T47D (cell line): ENCODE measurements around the gene SEMA6A.
A peak's percentile ranks its signal among the peaks of the same experiment; 100 is the strongest.
"Not testable (repeated sequence)": the region's sequence is repeated elsewhere in the genome, so short reads cannot be mapped to it uniquely, and the experiment has no call there.

Experiments used
- DNase-seq, 2 experiments: peaks; one replicate each; pipeline versions ENCODE4 v3.0.0 to v3.0.0-alpha.2; 2011 to 2012; ENCODE audit warnings: low read depth in 1 of 2, low spot score in 1 of 2
- JUND ChIP-seq: IDR thresholded peaks from 2 replicates; pipeline ENCODE4 v1.6.1; 2012; ENCODE audit warnings: low read depth
- in situ Hi-C: cut with HindIII; loops from 2 replicates; pipeline ENCODE4 v1.10.0; 2016; ENCODE audit warnings: low sequenced_read_pairs, low pct_unique_long_range_greater_than_20kb

Gene SEMA6A

GRCh38 chr5:116557669-116558271 lies 16.9 kb downstream of the SEMA6A start:
- DNase-seq = peak; percentile 9 to 54
- TF ChIP-seq JUND = no peak
- in situ Hi-C loops = no loop called here

DNA sequence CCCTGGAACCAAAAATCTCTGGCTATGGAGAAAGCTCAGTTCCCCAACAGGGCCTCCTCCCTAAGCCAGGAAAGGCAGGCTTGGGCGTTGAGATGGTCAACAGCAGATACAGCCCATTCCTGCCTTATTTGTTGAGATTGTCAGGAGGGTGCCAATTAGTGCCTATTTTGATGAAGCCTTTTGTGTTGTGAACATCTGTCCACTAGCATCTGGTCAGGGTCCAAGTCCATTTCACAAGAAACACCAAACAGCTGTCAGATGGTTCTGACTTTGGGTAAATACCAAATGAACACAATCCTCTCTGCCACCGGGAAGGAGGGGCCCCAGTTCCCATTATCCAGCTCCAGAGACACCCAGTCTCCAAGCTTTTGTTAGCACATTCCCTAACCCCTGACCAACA lies 19.9 kb downstream of the SEMA6A start:
- in situ Hi-C loops = no loop called here
- DNase-seq = no peak
- no peak for TF ChIP-seq JUND

DNA sequence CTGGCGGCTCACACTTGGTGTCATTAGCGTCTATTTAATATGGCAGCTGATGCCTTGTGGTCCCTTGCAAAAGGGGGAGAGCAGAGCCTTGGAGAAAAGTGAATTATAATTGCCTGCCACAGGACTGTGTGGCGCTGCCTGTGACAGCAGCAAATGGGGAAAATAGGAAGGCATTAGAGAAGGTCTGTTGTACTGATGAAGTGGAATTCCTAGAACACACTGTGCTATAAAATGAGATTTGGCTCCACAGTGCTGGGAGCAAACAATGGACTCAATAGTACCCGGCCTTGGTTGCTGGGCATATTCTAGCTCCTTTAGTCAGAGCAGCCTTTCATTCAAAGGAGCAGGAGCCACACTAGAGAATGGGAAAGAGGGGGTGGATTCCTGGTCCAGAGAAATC lies 21.3 kb downstream of the SEMA6A start:
- no peak for TF ChIP-seq JUND
- DNase-seq = no peak
- in situ Hi-C loops = no loop called here

- in situ Hi-C loops = no loop called here
- no peak for TF ChIP-seq JUND
- DNase-seq = no peak
Measured at GRCh38 chr5:116550082-116550481, 24.5 kb downstream of the SEMA6A start.

DNA sequence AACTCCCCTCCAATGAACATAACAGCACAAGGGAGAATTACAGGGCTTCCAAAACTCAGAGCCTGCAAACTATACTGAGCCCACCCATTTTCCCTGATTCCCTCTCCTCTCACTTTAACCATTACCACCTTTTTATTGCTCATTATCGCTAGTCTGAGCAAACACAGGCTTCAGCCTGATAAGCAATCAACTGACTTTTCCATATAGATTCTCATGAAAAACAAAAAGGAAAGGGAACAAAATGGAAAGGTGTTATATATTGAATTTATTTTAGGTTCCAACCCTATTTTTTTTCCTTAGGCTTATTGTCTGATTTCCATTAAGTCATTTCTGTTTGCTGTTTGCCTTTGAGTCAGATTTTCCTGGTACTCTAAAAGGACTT lies 27.9 kb downstream of the SEMA6A start:
- no peak for TF ChIP-seq JUND
- in situ Hi-C loops = no loop called here
- no peak for DNase-seq

DNA sequence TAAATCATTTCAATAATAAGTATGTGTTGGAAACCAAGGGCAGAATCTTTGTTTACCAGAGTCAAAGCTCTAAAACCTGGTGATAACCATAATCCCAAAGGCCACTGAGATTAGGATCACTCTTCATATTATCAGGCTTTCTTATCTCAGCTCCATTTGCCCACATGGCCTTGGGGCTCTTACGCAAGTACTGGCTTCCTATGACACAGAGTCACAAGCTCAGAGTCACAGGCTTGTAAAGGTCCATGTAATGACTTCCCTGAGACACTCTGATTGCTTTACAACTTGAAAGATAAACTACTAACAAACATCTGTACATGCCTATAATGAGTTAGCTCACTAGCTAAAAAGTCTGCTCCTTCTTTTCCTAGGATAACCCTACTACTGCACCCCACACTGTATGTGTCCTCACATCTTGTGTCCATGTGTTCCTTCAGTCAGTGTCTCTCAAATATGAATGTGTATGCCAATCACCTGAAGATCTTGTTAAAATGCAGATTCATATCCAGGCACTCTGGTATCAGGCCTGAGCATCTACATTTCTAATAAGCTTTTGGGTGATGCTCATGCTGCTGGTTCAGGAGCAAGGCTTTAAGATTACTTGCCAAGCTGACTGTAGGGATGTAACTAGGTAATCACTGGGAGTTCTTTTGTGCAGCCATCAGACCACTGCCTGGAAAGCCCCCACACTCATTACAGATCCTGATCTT lies 28.4 kb downstream of the SEMA6A start:
- no peak for DNase-seq
- in situ Hi-C loops = no loop called here
- TF ChIP-seq JUND = no peak

DNA sequence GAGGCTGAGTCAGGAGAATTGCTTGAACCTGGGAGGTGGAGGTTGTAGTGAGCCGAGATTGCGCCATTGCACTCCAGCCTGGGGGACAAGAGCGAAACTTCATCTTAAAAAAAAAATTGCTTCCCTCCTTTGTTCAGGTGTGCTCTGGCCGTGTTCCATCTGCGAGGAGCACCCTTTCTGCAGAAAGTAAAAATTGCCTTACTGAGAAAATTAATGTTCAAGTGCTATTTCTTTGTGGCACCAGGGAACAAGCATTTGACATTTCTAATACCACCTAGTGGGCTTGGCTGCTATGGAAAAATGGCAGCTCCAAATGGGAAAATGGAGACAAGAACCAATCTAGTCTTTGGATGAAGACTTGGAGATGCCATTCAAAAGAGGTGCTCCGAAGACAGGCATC lies 29.2 kb downstream of the SEMA6A start:
- DNase-seq, in situ Hi-C loops: not testable (repeated sequence)

GRCh38 chr5:116544531-116545241 lies 29.9 kb downstream of the SEMA6A start:
- in situ Hi-C loops = no loop called here
- no peak for DNase-seq
- no peak for TF ChIP-seq JUND

DNA sequence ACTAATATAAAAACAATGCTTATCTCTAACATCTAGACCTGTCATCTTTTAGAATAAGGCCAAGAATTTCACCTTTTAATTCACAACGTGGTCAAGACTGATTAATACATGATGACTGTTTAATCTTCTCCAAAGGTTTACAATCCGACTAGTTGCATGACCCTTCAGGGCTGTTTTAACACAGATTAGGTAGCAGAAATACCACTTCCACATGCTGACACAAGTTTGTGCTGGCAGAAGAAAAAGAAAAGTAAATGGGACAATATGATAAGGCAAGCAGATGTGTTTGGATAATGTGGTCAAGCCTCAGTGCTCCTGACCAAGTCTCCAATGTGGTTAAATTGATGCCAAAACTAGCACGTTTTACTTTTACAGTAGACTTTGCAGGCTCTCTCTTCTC lies 31.1 kb downstream of the SEMA6A start:
- TF ChIP-seq JUND = no peak
- DNase-seq = no peak
- in situ Hi-C loops = no loop called here

- TF ChIP-seq JUND = no peak
- in situ Hi-C loops = no loop called here
Measured at GRCh38 chr5:116542619-116543018, 32.0 kb downstream of the SEMA6A start.

GRCh38 chr5:116539222-116539621 lies 35.4 kb downstream of the SEMA6A start:
- no peak for TF ChIP-seq JUND
- DNase-seq = no peak
- in situ Hi-C loops = no loop called here

More at GRCh38 chr5:116542619-116543018, 32.0 kb downstream of the SEMA6A start:
- DNase-seq = no peak

GRCh38 chr5:116536316-116537083 lies 38.1 kb downstream of the SEMA6A start:
- DNase-seq = peak; percentile 3 to 42
- in situ Hi-C loops = no loop called here
- no peak for TF ChIP-seq JUND
